Choroid plexus epithelial cell (primary cell): ENCODE measurements around the gene CALML3.

Experiments used
- DNase-seq: peaks from one replicate; pipeline ENCODE4 v3.0.0-alpha.2; 2010; ENCODE audit warnings: low read depth
- H3K4me3 ChIP-seq: 2 replicates; pipeline ENCODE4 v1.5.1; 2011; ENCODE audit warnings: low read depth, mild to moderate bottlenecking, control low read depth, low read length, moderate library complexity
- TF ChIP-seq, protein P1 (sequence below): conservative IDR thresholded peaks from 2 replicates; pipeline ENCODE4 v1.5.1; 2011; ENCODE audit warnings: low read depth, mild to moderate bottlenecking, control low read depth, inconsistent platforms, low read length, moderate library complexity

The CALML3 gene

DNA sequence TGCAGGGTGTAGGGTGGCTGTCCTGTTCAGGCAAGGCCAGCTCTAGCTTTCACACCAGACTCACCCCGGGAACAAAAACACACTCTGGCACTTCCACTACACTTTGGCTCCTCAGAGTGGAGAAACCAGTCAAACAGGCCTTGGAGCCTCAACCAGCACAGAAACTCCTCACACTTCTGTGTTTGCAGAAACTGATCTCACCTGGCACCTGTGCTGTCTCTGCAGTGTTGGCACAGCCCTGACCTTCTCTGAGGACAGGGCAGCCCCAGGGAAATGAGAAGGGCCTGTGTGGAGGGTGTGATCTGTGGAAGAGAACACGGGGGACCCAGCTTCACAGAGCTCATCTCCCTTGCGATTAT is 21.3 kb upstream of the CALML3 start:
- no peak for DNase-seq
- TF ChIP-seq, protein P1, sequence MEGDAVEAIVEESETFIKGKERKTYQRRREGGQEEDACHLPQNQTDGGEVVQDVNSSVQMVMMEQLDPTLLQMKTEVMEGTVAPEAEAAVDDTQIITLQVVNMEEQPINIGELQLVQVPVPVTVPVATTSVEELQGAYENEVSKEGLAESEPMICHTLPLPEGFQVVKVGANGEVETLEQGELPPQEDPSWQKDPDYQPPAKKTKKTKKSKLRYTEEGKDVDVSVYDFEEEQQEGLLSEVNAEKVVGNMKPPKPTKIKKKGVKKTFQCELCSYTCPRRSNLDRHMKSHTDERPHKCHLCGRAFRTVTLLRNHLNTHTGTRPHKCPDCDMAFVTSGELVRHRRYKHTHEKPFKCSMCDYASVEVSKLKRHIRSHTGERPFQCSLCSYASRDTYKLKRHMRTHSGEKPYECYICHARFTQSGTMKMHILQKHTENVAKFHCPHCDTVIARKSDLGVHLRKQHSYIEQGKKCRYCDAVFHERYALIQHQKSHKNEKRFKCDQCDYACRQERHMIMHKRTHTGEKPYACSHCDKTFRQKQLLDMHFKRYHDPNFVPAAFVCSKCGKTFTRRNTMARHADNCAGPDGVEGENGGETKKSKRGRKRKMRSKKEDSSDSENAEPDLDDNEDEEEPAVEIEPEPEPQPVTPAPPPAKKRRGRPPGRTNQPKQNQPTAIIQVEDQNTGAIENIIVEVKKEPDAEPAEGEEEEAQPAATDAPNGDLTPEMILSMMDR: no peak

DNA sequence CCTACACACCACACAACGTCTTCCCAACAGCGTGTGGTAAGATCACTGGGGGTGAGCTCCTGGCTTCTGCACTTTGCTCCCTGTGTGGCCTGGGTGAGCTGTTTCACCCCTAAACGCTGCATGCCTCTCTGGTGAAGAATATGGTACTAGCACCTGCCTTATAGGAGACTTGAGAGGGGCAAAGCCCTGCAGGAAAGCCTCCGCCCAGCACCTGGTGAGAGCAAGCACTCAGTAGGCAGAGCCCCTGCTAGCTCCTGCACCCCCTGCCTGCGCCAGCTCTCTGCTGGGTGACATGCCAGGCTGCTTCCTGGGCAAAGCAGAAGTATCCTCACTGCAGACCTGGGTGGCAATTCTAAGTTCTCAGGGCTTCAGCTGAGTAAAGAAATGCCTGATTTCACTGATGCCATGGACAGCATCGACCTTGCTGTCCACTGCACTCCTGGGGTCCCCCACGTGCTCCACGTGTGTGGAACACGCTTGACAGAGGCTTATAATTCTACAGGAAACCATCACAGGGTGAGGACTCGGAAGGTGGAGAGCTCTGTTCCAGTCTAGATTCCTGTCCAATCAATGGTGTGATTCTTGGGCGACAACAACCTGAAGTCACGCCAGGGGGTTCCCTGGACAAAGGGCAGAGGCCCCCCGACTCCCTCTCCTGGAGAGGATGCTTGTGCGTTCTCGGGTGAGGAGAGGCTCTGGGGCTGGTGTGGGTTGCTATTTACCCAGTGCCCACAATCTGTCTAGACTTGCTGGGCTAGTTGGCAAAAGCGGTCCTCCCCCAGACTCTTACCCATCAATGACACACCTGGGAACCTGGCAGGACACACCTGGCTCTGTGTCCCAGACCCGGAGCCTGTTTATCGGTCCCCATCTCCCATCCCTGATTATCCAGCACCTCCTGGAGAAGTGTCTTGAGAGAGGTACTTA is 20.4 kb upstream of the CALML3 start:
- TF ChIP-seq, protein P1: no peak
- DNase-seq: no peak
- no peak overlapping the region for H3K4me3 ChIP-seq

More for the DNA sequence above, 21.3 kb upstream of the CALML3 start:
- H3K4me3 ChIP-seq: no peak overlapping the region

DNA sequence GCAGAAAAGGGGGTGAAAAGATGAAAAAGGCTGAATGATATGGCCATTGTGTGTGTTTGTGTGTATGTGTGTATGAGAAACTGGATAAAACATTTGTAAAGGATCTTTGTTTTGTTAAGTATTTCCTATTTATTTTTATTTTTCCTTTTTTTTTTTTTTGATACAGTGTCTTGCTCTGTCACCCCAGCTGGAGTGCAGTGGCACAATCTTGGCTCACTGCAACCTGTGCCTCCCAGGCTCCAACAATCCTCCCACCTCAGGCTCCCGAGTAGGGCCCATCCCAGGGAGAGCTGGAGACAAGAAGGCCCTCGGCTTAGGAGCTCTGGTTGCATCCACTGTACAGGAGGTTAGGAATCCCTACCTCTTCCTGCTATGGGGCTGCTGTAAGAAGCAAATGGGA is 18.5 kb upstream of the CALML3 start:
- TF ChIP-seq, protein P1: no peak
- no peak for DNase-seq
- H3K4me3 ChIP-seq: no peak overlapping the region

DNA sequence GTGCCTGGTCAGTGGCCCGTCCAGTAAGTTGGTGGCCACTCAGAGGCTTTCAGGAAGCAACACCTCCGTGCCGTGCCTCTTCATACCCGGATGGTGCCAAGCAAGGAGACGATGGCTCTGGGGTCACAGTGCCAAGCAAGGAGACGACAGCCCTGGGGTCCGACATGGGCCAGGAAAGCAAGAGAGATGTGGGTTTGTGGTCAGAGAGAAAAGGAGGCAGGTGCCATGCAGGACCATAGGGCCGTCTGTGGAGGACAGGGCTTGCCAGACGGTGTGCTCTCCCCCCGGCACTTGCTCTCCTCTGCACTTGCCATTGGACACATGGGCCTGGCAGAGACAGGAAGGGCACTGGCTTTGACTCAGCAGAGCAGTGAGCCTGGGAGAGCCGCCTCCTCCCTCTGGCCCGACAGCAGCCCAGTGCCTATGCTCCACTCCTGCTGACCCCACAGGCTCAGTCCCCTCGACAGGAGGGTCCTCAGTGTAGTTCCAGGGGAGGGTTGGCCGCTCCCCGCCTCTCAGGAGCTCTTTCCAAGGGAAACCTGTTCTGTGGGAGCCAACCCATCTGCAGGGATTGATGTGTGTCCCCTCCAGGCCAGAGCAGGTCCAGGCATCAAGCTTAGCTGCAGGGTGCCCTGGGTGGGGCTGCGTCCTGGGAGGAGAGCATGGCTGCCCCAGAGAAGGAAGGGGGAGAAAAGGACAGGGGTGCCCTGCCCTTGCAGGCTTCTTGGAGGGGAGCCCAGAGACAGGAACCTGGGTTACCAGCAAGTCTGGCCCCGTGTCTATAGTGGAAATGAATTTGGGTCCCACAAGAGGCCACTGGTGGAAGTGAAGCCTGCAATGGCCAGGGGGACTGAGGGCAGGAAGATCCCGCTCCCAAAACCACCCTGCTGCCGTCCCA is 17.8 kb upstream of the CALML3 start:
- no peak for DNase-seq

DNA sequence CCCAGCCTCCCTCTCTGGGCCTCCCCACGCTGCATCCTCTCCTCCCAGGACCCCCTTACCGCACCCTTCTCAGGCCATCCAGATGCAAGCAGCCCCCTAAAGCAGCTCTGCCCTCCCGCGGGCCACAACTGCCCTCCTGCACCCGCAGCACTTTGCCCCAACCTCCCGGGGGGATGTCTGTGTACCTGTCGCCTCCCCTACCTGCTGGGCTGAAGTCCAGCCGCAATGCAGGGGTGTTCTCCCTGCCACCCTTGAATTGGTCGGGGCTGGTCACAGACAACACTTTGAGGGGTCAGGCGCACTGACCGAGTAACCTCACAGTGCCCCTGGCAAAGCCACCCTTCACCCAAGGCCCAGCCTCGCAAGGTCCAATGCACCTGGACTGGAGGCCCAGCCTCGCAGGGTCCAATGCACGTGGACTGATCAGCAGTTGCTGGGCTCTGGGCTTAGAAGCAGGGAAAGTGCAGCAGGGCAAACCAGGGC is 17.1 kb upstream of the CALML3 start:
- no peak overlapping the region for H3K4me3 ChIP-seq
- DNase-seq: no peak
- TF ChIP-seq, protein P1: no peak

More for the DNA sequence above, 17.8 kb upstream of the CALML3 start:
- TF ChIP-seq, protein P1: no peak
- H3K4me3 ChIP-seq: no peak overlapping the region

DNA sequence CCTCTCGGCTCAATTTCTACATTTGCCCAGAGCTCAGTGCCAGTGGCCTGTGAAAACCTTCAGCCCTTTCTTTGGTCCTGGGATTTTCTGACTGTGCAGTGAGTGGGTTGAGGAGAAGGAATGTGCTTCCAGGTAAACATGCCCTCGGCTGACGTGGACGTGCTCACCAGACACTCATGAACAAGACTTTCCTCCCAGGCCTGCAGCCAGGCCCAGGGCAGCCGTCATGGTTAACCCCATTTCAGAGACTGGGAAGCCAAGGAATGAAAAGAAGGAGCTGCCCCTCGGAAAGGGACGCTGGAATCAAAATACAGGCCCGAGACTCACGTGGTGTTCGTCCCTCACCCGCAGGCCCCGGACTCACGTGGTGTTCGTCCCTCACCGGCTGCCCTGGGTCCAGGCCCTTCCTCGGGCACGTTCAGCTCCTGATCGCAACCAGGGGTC is 16.6 kb upstream of the CALML3 start:
- DNase-seq: no peak
- TF ChIP-seq, protein P1: no peak
- no peak overlapping the region for H3K4me3 ChIP-seq
